Activated naive CD4-positive, alpha-beta T cell treated with anti-CD3 and anti-CD28 coated beads for 36 hours (primary cell): ENCODE data around the gene MAP3K14. TPM values are rescaled to one million over a fixed set of nuclear protein-coding genes. Genes with fewer than 3 reads are reported as not detected.
"Not testable (repeated sequence)": the region's sequence is repeated elsewhere in the genome, so short reads cannot be mapped to it uniquely, and the experiment has no call there.

Experiments
- CTCF ChIA-PET: fragments of 350-600 bp; sonication (Branson Sonifier 250); formaldehyde crosslinking; loops from one replicate; lab custom pipeline; 2021; ENCODE audit warnings: antibody characterized with exemption; lab: Charles Lee
- DNase-seq: peaks from one replicate; pipeline ENCODE4 v3.0.0-alpha.2; 2020
- H3K27ac Mint-ChIP-seq: one replicate; pipeline ENCODE4 v1.8.0; 2021; ENCODE audit warnings: mild to moderate bottlenecking, mixed read lengths
- H3K27me3 Mint-ChIP-seq: one replicate; pipeline ENCODE4 v1.8.0; 2021; ENCODE audit warnings: low read depth, mixed read lengths
- H3K36me3 Mint-ChIP-seq: one replicate; pipeline ENCODE4 v1.8.0; 2021; ENCODE audit warnings: low read depth, mixed read lengths
- H3K4me1 Mint-ChIP-seq: one replicate; pipeline ENCODE4 v1.8.0; 2021; ENCODE audit warnings: low read depth, mixed read lengths
- H3K4me3 Mint-ChIP-seq: one replicate; pipeline ENCODE4 v1.8.0; 2021; ENCODE audit warnings: mild to moderate bottlenecking, moderate library complexity, mixed read lengths
- H3K9me3 Mint-ChIP-seq: one replicate; pipeline ENCODE4 v1.8.0; 2021; ENCODE audit warnings: mixed read lengths
- intact Hi-C: fragments of 100-400 bp; cut with micrococcal nuclease; formaldehyde crosslinking; loops from one replicate; pipeline ENCODE4 v1.15.1; 2023
- total RNA-seq, 2 experiments: library from RNA; stranded (reverse); gene quantifications; one replicate each; pipeline ENCODE4 v1.2.3, GENCODE V29; 2021

MAP3K14 gene
- total RNA-seq, 2 experiments from 2014 or later = 45.5 to 52.0 TPM

DNA sequence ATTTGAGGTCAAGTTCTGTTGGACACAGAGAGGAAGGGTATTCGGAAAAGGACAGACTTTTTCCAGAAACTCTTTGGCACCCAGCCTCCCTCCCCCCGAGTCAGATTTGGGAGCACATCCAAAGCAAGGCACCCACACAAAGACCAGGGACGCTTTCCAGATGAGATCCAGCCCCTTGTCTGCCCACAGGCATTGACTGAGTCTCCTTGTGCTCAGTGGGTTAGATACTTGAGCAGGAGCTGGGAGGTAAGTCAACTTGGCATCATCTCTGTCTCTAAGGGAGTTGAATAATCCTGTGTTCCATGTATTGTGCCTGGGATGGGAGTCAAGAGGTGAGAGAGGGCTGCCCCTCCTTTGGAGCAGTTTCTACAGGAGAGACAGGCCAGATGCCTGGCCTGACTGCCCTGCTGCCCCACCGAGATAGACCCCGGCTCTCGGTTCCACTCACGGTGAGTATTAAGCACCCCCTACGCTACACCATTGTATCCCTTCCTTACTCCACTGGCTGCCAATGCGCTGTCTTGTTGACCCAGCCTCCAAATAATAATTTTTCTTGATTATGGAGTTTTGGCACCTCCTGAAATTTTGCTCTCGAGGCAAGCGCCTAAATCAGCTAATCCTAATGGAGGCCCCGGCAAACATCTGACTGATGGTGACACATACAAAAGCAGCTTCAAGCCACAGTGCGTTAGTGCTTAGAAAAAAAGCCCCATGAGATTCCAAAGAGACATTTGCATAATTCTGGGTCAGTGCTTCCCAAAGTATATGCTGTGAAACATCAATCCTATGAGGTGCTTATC is 29.6 kb upstream of the MAP3K14 start:
- no peak overlapping the region for H3K4me3 Mint-ChIP-seq
- intact Hi-C loops = no loop called here
- H3K4me1 Mint-ChIP-seq = no peaks in the 10 kb centered on the region
- no peaks in the 10 kb centered on the region for H3K36me3 Mint-ChIP-seq
- no peak overlapping the region for H3K27ac Mint-ChIP-seq
- no peaks in the 10 kb centered on the region for H3K27me3 Mint-ChIP-seq
- CTCF ChIA-PET = interaction anchor here (1.0 kb wide), 1 partner anchor 36 kb away, joined by 3 read pairs; no protein-coding TSS in a partner anchor
- peaks cover 5% of the 10 kb centered on the region for H3K9me3 Mint-ChIP-seq
- DNase-seq = no peak

GRCh38 chr17:45345554-45346215 is 28.9 kb upstream of the MAP3K14 start:
- DNase-seq = no peak
- no peaks in the 10 kb centered on the region for H3K27me3 Mint-ChIP-seq
- CTCF ChIA-PET = interaction anchor here (1.0 to 1.4 kb wide), 2 partner anchors 35 to 69 kb away, joined by 3 to 4 read pairs; no protein-coding TSS in a partner anchor
- no peaks in the 10 kb centered on the region for H3K36me3 Mint-ChIP-seq
- no peak overlapping the region for H3K27ac Mint-ChIP-seq
- no peaks in the 10 kb centered on the region for H3K4me1 Mint-ChIP-seq
- H3K4me3 Mint-ChIP-seq = no peak overlapping the region
- H3K9me3 Mint-ChIP-seq = no peaks in the 10 kb centered on the region
- intact Hi-C loops = no loop called here

DNA sequence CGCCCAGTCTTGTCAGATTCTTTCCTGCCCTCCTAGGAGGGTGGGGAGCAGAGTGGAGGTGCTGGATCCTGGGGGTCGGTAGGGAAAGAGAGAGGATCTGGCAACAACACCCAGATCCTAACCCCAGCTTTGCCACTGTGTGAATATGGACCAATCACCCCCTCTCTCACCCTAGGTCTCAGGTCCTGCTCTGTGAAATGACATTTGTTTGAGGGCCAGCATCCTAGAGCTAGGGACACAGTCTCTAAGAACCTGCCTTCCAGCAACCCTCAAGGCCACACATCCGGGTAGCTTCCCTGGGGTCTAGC is 28.4 kb upstream of the MAP3K14 start:
- H3K36me3 Mint-ChIP-seq = no peaks in the 10 kb centered on the region
- DNase-seq = no peak
- no peaks in the 10 kb centered on the region for H3K4me1 Mint-ChIP-seq
- H3K27me3 Mint-ChIP-seq = no peaks in the 10 kb centered on the region
- CTCF ChIA-PET = interaction anchor here (1.0 to 1.4 kb wide), 2 partner anchors 34 to 68 kb away, joined by 3 to 4 read pairs; no protein-coding TSS in a partner anchor
- no peaks in the 10 kb centered on the region for H3K9me3 Mint-ChIP-seq
- H3K27ac Mint-ChIP-seq = no peak overlapping the region
- H3K4me3 Mint-ChIP-seq = no peak overlapping the region
- intact Hi-C loops = no loop called here

- H3K27me3 Mint-ChIP-seq, intact Hi-C loops, H3K27ac Mint-ChIP-seq, H3K36me3 Mint-ChIP-seq, H3K4me1 Mint-ChIP-seq, H3K4me3 Mint-ChIP-seq, DNase-seq, H3K9me3 Mint-ChIP-seq: not testable (repeated sequence)
- CTCF ChIA-PET = interaction anchor here (0.8 to 1.4 kb wide), 2 partner anchors 23 to 67 kb away, joined by 4 read pairs; no protein-coding TSS in a partner anchor
Observed at GRCh38 chr17:45343967-45344664, 27.3 kb upstream of the MAP3K14 start.

- intact Hi-C loops = no loop called here
- Mint-ChIP-seq H3K27me3 (peaks cover 2% of the 10 kb centered on the region), H3K4me1 (no peaks in the 10 kb centered on the region), H3K27ac (no peak overlapping the region), H3K4me3 (no peak overlapping the region), H3K9me3 (no peaks in the 10 kb centered on the region), H3K36me3 (no peaks in the 10 kb centered on the region)
- CTCF ChIA-PET = interaction anchor here (0.8 to 0.9 kb wide), 2 partner anchors 16 to 22 kb away, joined by 4 to 5 read pairs; no protein-coding TSS in a partner anchor
- no peak for DNase-seq
Observed at GRCh38 chr17:45342871-45343526, 26.2 kb upstream of the MAP3K14 start.

GRCh38 chr17:45342306-45342705 is 25.5 kb upstream of the MAP3K14 start:
- intact Hi-C loops = no loop called here
- Mint-ChIP-seq H3K27me3 (peaks cover 2% of the 10 kb centered on the region), H3K4me3 (no peak overlapping the region), H3K36me3 (no peaks in the 10 kb centered on the region), H3K4me1 (no peaks in the 10 kb centered on the region), H3K27ac (no peak overlapping the region), H3K9me3 (no peaks in the 10 kb centered on the region)
- CTCF ChIA-PET = no interaction called here
- no peak for DNase-seq

DNA sequence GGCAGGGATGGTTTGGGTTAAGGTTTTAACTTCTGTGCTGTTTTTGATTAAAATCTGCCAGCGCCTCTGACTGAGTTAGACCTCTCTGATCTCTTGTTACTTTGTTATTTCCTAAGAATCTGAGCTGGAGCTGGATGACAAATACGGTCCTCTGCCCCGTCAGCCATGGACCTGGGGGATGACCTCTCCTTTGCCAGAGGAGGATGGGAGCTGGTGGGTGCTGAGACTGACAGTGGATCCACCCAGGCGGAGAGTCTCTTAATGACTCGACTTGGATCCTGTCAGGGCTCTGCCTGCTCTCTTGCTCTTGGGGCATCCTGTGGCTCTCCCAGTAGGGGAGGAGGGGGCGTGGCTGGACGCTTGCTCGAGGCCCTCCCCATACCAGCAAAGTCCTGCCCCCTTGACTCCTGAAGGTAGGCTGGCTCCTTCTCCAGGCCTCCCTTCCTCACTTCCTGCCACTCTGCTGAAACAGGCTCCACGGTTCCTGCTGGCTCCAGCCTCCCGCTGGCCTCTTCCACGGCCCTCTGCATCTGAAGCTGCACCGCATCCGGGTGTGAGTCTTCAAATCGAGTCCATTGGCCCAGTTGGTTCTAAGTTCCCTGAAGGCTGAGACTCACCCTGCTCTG is 24.8 kb upstream of the MAP3K14 start:
- intact Hi-C loops = no loop called here
- CTCF ChIA-PET = no interaction called here

DNA sequence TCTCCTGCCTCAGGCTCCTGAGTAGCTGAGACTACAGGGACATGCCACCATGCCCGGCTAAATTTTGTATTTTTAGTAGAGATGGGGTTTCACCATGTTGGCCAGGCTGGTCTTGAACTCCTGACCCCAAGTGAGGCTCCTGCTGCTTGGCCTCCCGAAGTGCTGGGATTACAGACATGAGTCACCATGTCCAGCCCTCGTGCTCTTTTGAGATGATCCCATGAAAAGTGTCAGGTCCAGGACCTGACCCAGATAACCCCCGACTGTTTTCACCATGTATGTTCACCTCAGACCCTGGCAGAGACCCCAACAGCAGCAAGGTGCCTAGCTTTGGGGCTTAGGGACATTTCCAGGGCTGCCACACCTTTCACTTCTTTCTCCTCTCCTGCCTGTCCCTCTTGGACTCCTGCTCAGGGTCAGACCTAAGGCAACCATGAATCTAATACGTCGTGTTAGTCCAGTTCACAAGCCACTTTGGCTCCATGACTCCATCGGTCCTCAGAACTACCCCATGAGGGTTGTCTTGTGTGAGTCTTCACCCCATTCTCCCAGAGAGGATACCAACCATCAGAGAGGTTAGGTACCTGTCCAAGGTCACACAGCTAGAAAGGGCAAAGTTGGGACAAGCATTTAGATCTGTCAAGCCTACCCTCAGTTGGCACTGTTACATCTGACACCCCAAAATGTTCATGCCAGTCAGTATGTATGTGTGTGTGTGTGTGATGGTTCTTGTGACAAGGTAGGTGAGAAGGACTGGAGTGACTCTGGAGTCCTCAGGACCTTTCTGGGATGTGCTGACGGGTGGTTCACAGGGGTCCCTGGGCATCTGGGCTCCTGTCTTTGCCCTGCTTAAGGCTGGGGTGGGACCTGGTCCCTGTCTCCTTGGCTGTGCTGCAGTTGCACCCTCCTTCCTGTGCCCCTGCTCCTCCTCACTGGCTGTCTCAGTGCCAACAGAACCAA is 23.1 kb upstream of the MAP3K14 start:
- H3K9me3 Mint-ChIP-seq = no peaks in the 10 kb centered on the region
- no peak overlapping the region for H3K27ac Mint-ChIP-seq
- no peaks in the 10 kb centered on the region for H3K4me1 Mint-ChIP-seq
- intact Hi-C loops = no loop called here
- no peaks in the 10 kb centered on the region for H3K36me3 Mint-ChIP-seq
- no peak for DNase-seq
- H3K4me3 Mint-ChIP-seq = no peak overlapping the region
- H3K27me3 Mint-ChIP-seq = peaks cover 2% of the 10 kb centered on the region
- CTCF ChIA-PET = interaction anchor here (1.0 kb wide), 1 partner anchor 63 kb away, joined by 3 read pairs; no protein-coding TSS in a partner anchor

More for the DNA sequence above, 24.8 kb upstream of the MAP3K14 start:
- Mint-ChIP-seq H3K9me3 (no peaks in the 10 kb centered on the region), H3K4me3 (no peak overlapping the region), H3K27ac (no peak overlapping the region), H3K27me3 (peaks cover 2% of the 10 kb centered on the region), H3K36me3 (no peaks in the 10 kb centered on the region), H3K4me1 (no peaks in the 10 kb centered on the region)
- no peak for DNase-seq

DNA sequence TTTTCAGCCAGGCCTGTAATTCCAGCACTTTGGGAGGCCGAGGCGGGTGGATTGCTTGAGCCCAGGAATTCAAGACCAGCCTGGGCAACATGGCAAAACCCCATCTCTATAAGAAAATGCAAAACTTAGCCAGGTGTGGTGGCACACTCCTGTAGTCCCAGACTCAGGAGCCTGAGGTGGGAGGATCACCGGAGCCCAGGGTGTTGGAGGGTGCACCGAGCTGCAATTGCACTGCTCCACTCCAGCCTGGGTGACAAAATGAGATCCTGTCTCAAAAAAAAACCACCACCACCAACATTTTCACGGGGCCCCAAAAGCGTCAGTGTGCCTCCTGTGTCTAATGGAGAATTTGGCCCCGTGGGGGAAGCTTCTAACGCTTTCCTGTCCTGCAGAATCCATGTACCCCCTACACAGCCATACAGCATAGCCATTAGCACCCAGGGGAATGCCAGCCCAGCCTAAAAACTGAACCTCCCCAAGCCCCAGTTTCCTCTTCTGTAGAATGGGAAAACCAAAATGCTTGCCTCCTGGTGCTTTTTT is 22.2 kb upstream of the MAP3K14 start:
- Mint-ChIP-seq H3K9me3 (no peaks in the 10 kb centered on the region), H3K36me3 (no peaks in the 10 kb centered on the region), H3K4me3 (no peak overlapping the region), H3K27me3 (peaks cover 2% of the 10 kb centered on the region), H3K4me1 (peaks cover 3% of the 10 kb centered on the region), H3K27ac (no peak overlapping the region)
- intact Hi-C loops = no loop called here
- CTCF ChIA-PET = interaction anchor here (1.0 kb wide), 1 partner anchor 62 kb away, joined by 3 read pairs; no protein-coding TSS in a partner anchor
- no peak for DNase-seq

DNA sequence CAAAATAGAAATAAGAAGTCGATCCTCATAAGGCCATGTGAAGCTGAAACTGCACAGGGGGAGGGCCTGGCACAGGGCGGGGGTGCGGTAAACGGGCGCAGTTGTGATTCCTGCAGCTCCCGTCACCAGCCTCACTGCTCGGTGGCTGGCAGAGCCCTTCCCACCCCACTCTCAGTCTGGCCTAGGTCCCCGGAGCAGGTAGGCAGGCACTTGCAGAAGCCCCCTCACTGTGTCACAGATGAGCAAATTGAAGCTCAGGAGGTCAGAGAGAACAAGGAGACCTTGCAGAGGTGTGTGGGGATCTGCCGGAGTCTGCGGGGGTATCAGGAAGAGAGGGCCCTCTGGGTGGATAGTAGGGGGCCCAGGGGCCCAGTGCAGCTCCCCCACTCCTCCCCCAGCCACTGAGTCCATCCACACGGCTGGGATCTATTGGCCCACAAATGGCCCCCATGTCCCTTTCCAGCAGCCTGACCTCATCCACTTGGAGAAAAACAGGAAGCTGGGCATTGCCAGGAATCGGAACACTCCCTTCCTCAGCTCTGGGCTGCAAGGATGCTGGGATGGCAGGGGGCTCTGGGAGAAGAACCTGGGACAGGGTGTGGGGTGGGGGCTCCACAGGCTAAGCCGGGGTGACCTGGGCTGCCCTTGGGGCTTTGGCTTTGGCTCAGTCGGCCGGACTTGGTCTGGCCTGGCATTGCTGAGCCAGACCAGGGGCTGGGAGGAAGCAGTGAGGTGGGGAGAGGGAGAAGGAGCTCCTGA is 21.4 kb upstream of the MAP3K14 start:
- DNase-seq = no peak
- Mint-ChIP-seq H3K27me3 (peaks cover 2% of the 10 kb centered on the region), H3K4me1 (peaks cover 3% of the 10 kb centered on the region), H3K9me3 (no peaks in the 10 kb centered on the region), H3K36me3 (no peaks in the 10 kb centered on the region), H3K27ac (no peak overlapping the region), H3K4me3 (no peak overlapping the region)
- intact Hi-C loops = no loop called here
- CTCF ChIA-PET = interaction anchor here (1.0 kb wide), 1 partner anchor 61 kb away, joined by 3 read pairs; no protein-coding TSS in a partner anchor
